HG03135 (cell line): ENCODE data around the gene RYK.
"Not testable (repeated sequence)": the region's sequence is repeated elsewhere in the genome, so short reads cannot be mapped to it uniquely, and the experiment has no call there.

Experiments used
- ATAC-seq: cut with Tn5 transposase; IDR thresholded peaks from one replicate; pipeline ENCODE4 v1.9.1; 2021; ENCODE audit warnings: mild to moderate bottlenecking, moderate library complexity; ENCODE audit not compliant: unreplicated experiment

The RYK gene

GRCh38 chr3:134224796-134225156, 25.9 kb downstream of the RYK start:
- not testable (repeated sequence) for ATAC-seq

- ATAC-seq = no peak
These were observed 27.8 kb downstream of the RYK start for GRCh38 chr3:134222835-134223234.

- ATAC-seq = no peak
These were observed 33.8 kb downstream of the RYK start for GRCh38 chr3:134216851-134217250.

GRCh38 chr3:134216191-134216764, 34.4 kb downstream of the RYK start:
- ATAC-seq = no peak

- ATAC-seq = no peak
These were observed 36.4 kb downstream of the RYK start for GRCh38 chr3:134214239-134214638.

GRCh38 chr3:134212967-134213665, 37.5 kb downstream of the RYK start:
- peak; percentile 66 for ATAC-seq

GRCh38 chr3:134211797-134212196, 38.9 kb downstream of the RYK start:
- peak; percentile 72 for ATAC-seq

GRCh38 chr3:134205451-134205850, 45.2 kb downstream of the RYK start:
- no peak for ATAC-seq

GRCh38 chr3:134201201-134202130, 49.2 kb downstream of the RYK start:
- no peak for ATAC-seq

- not testable (repeated sequence) for ATAC-seq
These were observed 50.8 kb downstream of the RYK start for GRCh38 chr3:134199880-134200279.

- no peak for ATAC-seq
These were observed 51.4 kb downstream of the RYK start for GRCh38 chr3:134199240-134199639.

- ATAC-seq = no peak
These were observed 52.2 kb downstream of the RYK start for GRCh38 chr3:134198414-134198813.

- no peak for ATAC-seq
These were observed 52.9 kb downstream of the RYK start for GRCh38 chr3:134197681-134198261.

- no peak for ATAC-seq
These were observed 56.4 kb downstream of the RYK start for GRCh38 chr3:134194247-134194646.

- ATAC-seq = no peak
These were observed 60.4 kb downstream of the RYK start for GRCh38 chr3:134190250-134190649.

GRCh38 chr3:134189849-134190248, 60.8 kb downstream of the RYK start:
- ATAC-seq = no peak

GRCh38 chr3:134186391-134186790, 64.3 kb downstream of the RYK start:
- no peak for ATAC-seq

GRCh38 chr3:134180761-134181160, 69.9 kb downstream of the RYK start:
- ATAC-seq = no peak

- ATAC-seq = no peak
These were observed 71.2 kb downstream of the RYK start for GRCh38 chr3:134179508-134179907.

GRCh38 chr3:134163096-134163495, 87.6 kb downstream of the RYK start:
- ATAC-seq = no peak

GRCh38 chr3:134161898-134162615, 88.6 kb downstream of the RYK start:
- no peak for ATAC-seq
